T-helper 1 cell treated with Interleukin-12 subunit alpha and Interleukin-12 subunit beta and Interleukin-4 antibody, amounts not matched to agents 30 μg/mL and 1 μg/mL, for 36 hours (primary cell): Measurements from ENCODE around the gene SEMA3D.
"Not testable (repeated sequence)": the region's sequence is repeated elsewhere in the genome, so short reads cannot be mapped to it uniquely, and the experiment has no call there.

Source experiments
- H3K27ac Mint-ChIP-seq: one replicate; pipeline ENCODE4 v1.8.0; 2021; ENCODE audit warnings: mild to moderate bottlenecking, mixed read lengths
- H3K27me3 Mint-ChIP-seq: one replicate; pipeline ENCODE4 v1.8.0; 2021; ENCODE audit warnings: low read depth, mixed read lengths
- H3K36me3 Mint-ChIP-seq: one replicate; pipeline ENCODE4 v1.8.0; 2021; ENCODE audit warnings: low read depth, mixed read lengths
- H3K4me1 Mint-ChIP-seq: one replicate; pipeline ENCODE4 v1.8.0; 2021; ENCODE audit warnings: low read depth, mixed read lengths
- H3K4me3 Mint-ChIP-seq: one replicate; pipeline ENCODE4 v1.8.0; 2021; ENCODE audit warnings: mild to moderate bottlenecking, moderate library complexity, mixed read lengths
- H3K9me3 Mint-ChIP-seq: one replicate; pipeline ENCODE4 v1.8.0; 2021; ENCODE audit warnings: mixed read lengths

SEMA3D gene

GRCh38 chr7:85006754-85007153 is 180.1 kb downstream of the SEMA3D start:
- Mint-ChIP-seq H3K4me3 (no peak overlapping the region), H3K27ac (no peak overlapping the region), H3K4me1 (no peaks in the 10 kb centered on the region), H3K27me3 (peaks cover 3% of the 10 kb centered on the region), H3K36me3 (no peaks in the 10 kb centered on the region), H3K9me3 (no peaks in the 10 kb centered on the region)

GRCh38 chr7:85004402-85004801 is 182.5 kb downstream of the SEMA3D start:
- no peaks in the 10 kb centered on the region for H3K9me3 Mint-ChIP-seq
- peaks cover 3% of the 10 kb centered on the region for H3K27me3 Mint-ChIP-seq
- no peaks in the 10 kb centered on the region for H3K36me3 Mint-ChIP-seq
- no peaks in the 10 kb centered on the region for H3K4me1 Mint-ChIP-seq
- H3K27ac Mint-ChIP-seq = no peak overlapping the region
- H3K4me3 Mint-ChIP-seq = no peak overlapping the region

- Mint-ChIP-seq H3K4me1 (peaks cover 7% of the 10 kb centered on the region), H3K9me3 (no peaks in the 10 kb centered on the region), H3K27me3 (peaks cover 3% of the 10 kb centered on the region), H3K36me3 (no peaks in the 10 kb centered on the region), H3K27ac (no peak overlapping the region), H3K4me3 (no peak overlapping the region)
These were observed 185.1 kb downstream of the SEMA3D start for GRCh38 chr7:85001495-85002345.

- Mint-ChIP-seq H3K9me3 (no peaks in the 10 kb centered on the region), H3K27ac (no peak overlapping the region), H3K27me3 (peaks cover 3% of the 10 kb centered on the region), H3K4me3 (no peak overlapping the region), H3K4me1 (peaks cover 7% of the 10 kb centered on the region), H3K36me3 (no peaks in the 10 kb centered on the region)
These were observed 186.0 kb downstream of the SEMA3D start for GRCh38 chr7:85000735-85001350.

- Mint-ChIP-seq H3K27ac (no peak overlapping the region), H3K27me3 (peaks cover 3% of the 10 kb centered on the region), H3K9me3 (no peaks in the 10 kb centered on the region), H3K4me1 (peaks cover 7% of the 10 kb centered on the region), H3K4me3 (no peak overlapping the region), H3K36me3 (no peaks in the 10 kb centered on the region)
These were observed 187.4 kb downstream of the SEMA3D start for GRCh38 chr7:84999450-84999849.

GRCh38 chr7:84998665-84999064 is 188.2 kb downstream of the SEMA3D start:
- H3K27me3 Mint-ChIP-seq = peaks cover 3% of the 10 kb centered on the region
- no peaks in the 10 kb centered on the region for H3K36me3 Mint-ChIP-seq
- no peaks in the 10 kb centered on the region for H3K9me3 Mint-ChIP-seq
- peaks cover 7% of the 10 kb centered on the region for H3K4me1 Mint-ChIP-seq
- H3K27ac Mint-ChIP-seq = no peak overlapping the region
- no peak overlapping the region for H3K4me3 Mint-ChIP-seq

GRCh38 chr7:84997626-84998025 is 189.2 kb downstream of the SEMA3D start:
- H3K4me3 Mint-ChIP-seq = no peak overlapping the region
- H3K27me3 Mint-ChIP-seq = peaks cover 2% of the 10 kb centered on the region
- H3K27ac Mint-ChIP-seq = no peak overlapping the region
- peaks cover 7% of the 10 kb centered on the region for H3K4me1 Mint-ChIP-seq
- no peaks in the 10 kb centered on the region for H3K36me3 Mint-ChIP-seq
- no peaks in the 10 kb centered on the region for H3K9me3 Mint-ChIP-seq

- not testable (repeated sequence) for H3K4me1 Mint-ChIP-seq, H3K9me3 Mint-ChIP-seq, H3K36me3 Mint-ChIP-seq, H3K4me3 Mint-ChIP-seq, H3K27ac Mint-ChIP-seq, H3K27me3 Mint-ChIP-seq
These were observed 193.9 kb downstream of the SEMA3D start for GRCh38 chr7:84992954-84993353.

- H3K27ac Mint-ChIP-seq = no peak overlapping the region
- no peaks in the 10 kb centered on the region for H3K36me3 Mint-ChIP-seq
- H3K4me1 Mint-ChIP-seq = peaks cover 2% of the 10 kb centered on the region
- no peaks in the 10 kb centered on the region for H3K9me3 Mint-ChIP-seq
- H3K27me3 Mint-ChIP-seq = no peaks in the 10 kb centered on the region
- no peak overlapping the region for H3K4me3 Mint-ChIP-seq
These were observed 201.6 kb downstream of the SEMA3D start for GRCh38 chr7:84985073-84985784.

- no peaks in the 10 kb centered on the region for H3K36me3 Mint-ChIP-seq
- H3K27ac Mint-ChIP-seq = no peak overlapping the region
- peaks cover 2% of the 10 kb centered on the region for H3K4me1 Mint-ChIP-seq
- no peaks in the 10 kb centered on the region for H3K9me3 Mint-ChIP-seq
- H3K27me3 Mint-ChIP-seq = no peaks in the 10 kb centered on the region
- no peak overlapping the region for H3K4me3 Mint-ChIP-seq
These were observed 204.7 kb downstream of the SEMA3D start for GRCh38 chr7:84982199-84982598.

- H3K9me3 Mint-ChIP-seq = no peaks in the 10 kb centered on the region
- H3K4me3 Mint-ChIP-seq = no peak overlapping the region
- H3K36me3 Mint-ChIP-seq = no peaks in the 10 kb centered on the region
- no peaks in the 10 kb centered on the region for H3K27me3 Mint-ChIP-seq
- peaks cover 2% of the 10 kb centered on the region for H3K4me1 Mint-ChIP-seq
- H3K27ac Mint-ChIP-seq = no peak overlapping the region
These were observed 205.5 kb downstream of the SEMA3D start for GRCh38 chr7:84981055-84981976.

- Mint-ChIP-seq H3K36me3 (no peaks in the 10 kb centered on the region), H3K27ac (no peak overlapping the region), H3K4me1 (no peaks in the 10 kb centered on the region), H3K4me3 (no peak overlapping the region), H3K27me3 (no peaks in the 10 kb centered on the region), H3K9me3 (no peaks in the 10 kb centered on the region)
These were observed 211.2 kb downstream of the SEMA3D start for GRCh38 chr7:84975586-84976185.

- no peaks in the 10 kb centered on the region for H3K27me3 Mint-ChIP-seq
- no peaks in the 10 kb centered on the region for H3K36me3 Mint-ChIP-seq
- H3K4me3 Mint-ChIP-seq = no peak overlapping the region
- no peaks in the 10 kb centered on the region for H3K9me3 Mint-ChIP-seq
- H3K27ac Mint-ChIP-seq = no peak overlapping the region
- no peaks in the 10 kb centered on the region for H3K4me1 Mint-ChIP-seq
These were observed 215.5 kb downstream of the SEMA3D start for GRCh38 chr7:84971360-84971759.

- H3K9me3 Mint-ChIP-seq = no peaks in the 10 kb centered on the region
- H3K27me3 Mint-ChIP-seq = no peaks in the 10 kb centered on the region
- no peak overlapping the region for H3K4me3 Mint-ChIP-seq
- no peaks in the 10 kb centered on the region for H3K36me3 Mint-ChIP-seq
- no peaks in the 10 kb centered on the region for H3K4me1 Mint-ChIP-seq
- H3K27ac Mint-ChIP-seq = no peak overlapping the region
These were observed 216.2 kb downstream of the SEMA3D start for GRCh38 chr7:84970670-84971069.
